Germinal center (tissue), 1 donor: ENCODE results near the gene FAM151B.
"Not testable (repeated sequence)": the region's sequence is repeated elsewhere in the genome, so short reads cannot be mapped to it uniquely, and the experiment has no call there.

Source experiments
- DNase-seq: peaks from one replicate; pipeline ENCODE4 v3.0.0; 2012; ENCODE audit warnings: mixed read lengths, low spot score

The FAM151B gene

DNA sequence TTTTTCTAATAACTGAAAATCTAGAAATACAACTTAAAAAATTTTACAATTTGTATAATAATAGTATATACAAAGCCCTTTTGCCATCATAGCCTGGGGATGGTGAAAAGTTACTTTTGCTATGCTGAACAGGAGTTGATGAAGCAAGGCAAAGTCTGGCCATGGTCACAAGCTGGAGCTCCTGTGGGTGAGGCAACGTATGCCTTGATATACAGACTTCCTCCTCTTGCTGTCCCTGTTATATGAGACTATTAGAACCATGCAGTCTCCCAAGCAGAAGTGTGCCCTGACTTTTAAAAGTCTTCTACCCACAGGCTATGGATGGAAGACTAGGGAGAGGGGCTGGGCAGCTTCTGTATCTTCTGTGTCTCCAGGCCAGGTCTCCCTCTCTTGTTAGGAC lies 15.7 kb downstream of the FAM151B start:
- DNase-seq, result peak; percentile 3

DNA sequence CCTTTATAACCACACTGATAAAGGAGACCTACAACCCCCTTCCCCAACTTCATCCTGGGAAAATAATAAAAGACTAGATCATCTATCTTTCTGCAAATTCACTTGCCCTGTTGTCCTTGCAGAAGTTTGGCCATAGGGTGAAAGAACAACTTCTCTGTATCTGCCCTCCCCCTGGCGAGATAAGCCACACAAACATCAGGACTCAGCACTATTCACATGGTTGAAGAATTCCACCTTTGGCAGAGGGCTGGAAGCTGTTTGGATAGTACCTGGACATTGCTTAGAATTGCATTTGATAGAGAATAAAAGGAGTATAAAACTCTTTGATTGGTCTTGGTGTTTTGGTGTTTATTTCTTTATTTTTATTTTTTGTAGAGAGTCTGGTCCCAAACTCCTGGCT lies 16.9 kb downstream of the FAM151B start:
- DNase-seq, result no peak

DNA sequence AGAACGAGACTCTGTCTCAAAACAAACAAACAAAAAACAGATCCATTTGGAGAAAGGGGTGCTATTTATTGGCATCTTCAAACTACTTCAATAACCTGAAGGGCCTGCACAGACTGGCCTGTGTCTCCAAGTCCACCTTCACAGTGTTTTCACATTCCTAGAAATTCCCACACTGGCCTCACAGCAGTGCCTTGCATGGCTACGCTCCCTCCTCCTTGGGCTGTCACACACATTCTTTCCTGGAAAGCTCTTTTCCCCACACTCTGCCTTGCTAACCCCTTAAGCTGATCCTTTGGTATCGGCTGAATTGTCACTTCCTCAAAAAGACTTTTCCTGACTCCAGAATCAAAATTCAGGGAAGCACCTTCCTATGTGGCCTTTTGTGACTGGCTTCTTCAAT lies 19.8 kb downstream of the FAM151B start:
- DNase-seq, result no peak

DNA sequence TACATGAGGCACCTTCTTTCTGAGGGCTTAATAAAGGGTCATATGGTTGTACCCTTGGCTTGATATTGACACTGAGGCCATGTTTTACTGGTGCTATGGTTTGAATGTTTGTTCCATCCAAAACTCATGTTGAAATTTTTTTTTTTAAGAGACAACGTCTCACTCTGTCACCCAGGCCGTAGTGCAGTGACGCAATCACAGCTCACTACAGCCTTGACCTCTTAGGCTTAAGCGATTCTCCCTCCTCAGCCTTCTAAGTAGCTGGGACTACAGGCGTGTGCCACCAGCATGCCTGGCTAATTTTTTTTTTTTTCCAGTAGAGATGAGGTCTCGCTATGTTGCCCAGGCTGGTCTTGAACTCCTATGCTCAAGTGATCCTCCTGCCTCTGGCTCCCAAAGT lies 20.9 kb downstream of the FAM151B start:
- no peak for DNase-seq

DNA sequence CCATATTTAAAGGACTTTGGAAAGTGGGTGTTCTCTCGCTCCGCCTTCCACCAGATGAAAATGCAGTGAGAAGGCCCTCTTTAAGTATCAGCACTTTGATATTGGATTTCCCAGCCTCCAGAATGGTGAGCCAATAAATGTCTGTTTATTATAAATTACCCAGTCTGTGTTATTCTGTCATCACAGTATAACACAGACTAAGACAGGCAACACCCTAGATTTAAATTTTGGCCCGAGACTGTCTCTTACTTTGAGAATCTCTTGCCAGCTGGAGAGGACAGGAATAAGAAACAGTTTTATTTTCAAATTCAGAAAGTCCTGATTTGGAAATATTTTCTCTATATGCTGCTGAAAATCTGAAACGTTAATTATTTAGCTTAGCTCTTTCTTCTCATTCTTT lies 21.5 kb downstream of the FAM151B start:
- no peak for DNase-seq

DNA sequence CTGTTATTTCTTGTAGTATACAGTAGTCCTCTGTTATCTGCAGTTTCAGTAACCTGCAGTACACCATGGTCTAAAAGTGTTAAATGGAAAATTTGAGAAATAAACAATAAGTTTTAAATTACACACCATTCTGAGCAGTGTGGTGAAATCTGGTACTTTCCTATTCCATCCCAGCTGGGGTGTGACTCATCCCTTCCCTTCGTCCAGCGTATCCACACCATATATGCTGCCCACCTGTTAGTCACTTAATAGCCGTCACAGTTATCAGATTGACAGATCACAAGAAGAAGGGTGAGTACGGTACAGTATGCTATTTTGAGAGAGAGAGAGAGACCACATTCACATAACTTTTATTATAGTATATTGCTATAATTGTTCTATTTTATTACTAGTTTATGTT lies 28.9 kb downstream of the FAM151B start:
- DNase-seq, result no peak

DNA sequence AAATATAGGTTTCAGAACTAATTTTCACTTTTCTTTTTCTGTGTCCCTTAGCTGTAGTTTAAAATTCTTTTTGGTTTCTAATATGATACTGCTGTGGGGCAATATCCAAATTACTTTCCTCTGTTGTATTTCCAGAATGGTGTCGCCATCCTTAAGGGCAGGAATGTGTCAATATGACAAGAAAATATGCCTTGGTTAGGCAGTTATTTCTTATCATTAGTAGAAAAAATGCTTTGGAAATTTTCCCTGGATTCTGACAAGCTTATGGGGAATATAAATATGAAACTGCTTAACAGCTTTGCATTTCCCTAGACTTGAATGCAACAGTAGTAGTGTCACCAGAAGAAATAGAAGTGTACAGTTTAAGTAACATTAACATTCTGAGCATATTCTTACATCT lies 52.8 kb downstream of the FAM151B start:
- DNase-seq, result no peak

DNA sequence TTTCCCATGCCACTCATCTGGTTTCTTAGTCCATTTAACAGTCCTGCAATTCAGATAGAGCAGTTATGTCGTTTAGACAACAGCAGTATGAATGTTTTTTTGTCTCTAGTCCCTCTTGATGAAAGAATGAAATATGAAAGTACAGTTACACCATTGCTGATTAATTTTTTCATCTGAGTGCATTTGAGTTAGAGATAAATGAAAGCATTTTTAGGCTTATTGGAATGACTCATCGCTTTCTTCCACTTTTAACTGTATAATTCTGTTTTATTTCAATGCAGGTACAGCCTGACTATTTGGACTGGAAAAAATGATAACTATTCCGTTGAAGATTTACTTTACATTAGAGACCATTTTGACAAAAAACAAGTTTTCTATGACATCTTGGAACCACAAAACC lies 53.5 kb downstream of the FAM151B start:
- DNase-seq, result no peak

DNA sequence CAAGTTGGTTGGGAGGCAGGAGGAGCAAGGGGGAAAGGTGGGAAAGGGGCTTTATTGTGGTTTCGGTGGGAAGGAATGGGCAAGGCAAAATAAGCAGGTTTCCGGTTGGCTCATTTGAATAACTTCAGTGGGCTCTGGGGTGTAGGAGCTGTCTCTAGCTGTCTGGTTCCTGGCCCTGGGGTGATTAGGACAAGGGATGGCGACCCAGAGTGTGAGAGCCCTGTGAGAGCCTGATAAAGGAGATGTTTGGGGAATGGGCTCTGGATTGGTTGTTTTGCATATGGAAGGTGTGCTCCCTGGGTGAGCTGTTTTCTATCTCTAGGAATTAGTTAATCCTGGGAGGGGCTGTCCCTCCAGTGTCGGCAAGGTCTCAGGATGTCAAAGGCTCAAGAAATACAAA lies 66.7 kb downstream of the FAM151B start:
- DNase-seq, result no peak

DNA sequence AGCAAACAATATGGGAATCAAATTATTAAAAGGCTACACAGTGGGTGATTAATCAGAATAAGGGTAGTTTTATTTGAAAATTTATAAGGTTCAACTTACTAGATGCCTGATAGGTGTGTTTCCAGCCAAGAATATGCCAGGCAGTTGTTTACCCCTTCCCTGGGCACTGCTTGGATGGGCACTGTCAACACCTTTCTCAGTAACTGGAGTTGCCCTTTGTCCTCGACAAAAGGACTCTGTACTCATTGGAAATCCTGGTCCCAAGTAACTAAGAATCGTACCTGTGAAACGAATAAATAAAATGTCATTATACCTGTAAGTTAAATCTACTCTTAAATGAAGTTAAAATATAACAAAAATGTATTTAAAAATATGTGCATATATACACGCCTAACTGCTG lies 67.2 kb downstream of the FAM151B start:
- DNase-seq, result no peak

DNA sequence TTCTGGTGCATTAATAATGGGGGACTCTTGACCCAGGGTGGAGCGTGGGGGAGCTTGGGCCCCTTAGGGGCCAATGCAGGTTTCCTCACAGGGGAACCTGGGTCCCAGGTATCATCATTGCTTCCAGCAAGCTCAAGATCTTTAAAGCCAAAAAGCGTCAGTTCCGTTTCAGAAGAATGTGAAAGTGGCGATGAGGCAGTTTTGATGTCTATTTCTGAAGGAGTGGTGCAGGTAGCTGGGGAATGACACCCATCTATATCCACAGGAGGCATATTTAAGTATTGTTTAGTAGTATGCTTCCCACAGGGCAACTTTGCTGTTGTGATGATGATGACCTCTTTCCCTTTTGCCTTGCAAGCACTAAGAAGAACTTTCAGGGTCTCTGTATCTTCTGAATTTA lies 71.3 kb downstream of the FAM151B start:
- DNase-seq, result no peak

DNA sequence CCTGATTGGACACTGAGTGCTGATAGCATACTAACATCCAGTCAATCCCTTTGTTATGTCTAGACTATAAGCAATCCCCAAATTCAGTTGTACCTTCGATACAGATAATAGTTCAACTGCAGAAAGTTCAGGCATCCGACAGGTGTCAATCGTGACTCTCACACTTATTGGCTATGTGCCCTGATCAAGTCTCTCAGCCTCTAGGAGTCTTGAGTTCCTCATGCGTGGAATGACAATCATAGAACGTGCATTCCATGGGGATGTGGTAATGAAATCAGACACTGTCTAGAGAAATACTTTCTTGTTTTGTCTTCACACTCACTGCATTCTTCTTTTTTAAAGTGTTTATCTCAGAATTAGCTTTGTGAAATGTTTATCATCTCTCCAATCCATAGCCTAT lies 77.4 kb downstream of the FAM151B start:
- DNase-seq, result no peak

DNA sequence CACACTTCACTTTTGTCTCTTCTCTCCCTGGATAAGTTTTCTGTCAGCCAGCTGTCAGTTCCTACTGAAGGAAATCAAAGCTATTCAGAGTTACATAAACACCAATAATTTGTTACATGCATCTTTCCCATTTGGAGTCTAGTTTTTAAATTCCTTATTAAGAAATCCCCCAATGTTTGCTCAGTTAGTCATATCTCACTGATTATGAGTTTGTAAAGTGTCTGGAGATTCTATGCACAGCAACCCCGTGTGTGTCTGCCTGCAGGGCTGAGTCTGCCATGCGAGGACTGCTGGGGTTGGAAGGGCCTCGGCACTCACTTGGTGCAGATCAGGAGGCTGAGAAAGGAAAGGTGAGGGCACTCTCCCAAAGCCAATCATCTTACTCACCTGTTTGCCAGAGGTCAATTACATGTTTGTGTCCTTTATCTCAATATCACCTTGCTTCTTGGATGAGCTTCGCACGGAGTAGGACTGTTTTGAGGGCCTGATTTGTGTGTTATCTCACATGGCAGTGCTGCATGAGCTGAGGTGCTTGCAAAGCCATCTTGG lies 78.9 kb downstream of the FAM151B start:
- DNase-seq, result no peak

DNA sequence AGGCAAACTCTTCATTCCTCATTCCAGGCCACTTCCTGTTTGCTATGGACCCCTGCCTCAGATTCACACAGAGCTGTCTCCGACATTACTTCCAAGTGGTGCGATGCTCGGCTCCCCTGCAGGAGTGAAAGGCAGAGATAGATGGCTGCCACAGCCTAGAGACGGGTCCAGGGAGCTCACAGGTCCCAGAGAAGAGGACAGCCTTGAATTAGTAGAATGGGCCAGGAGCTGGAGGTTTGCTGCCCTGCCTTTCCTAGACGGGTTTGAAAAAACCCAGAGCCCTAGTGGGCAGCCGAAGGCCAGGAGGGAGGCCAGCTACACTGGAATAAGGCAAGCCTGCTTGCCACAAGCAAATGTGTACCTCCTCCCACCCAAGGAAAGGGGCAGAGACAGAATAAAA lies 80.4 kb downstream of the FAM151B start:
- DNase-seq, result no peak

DNA sequence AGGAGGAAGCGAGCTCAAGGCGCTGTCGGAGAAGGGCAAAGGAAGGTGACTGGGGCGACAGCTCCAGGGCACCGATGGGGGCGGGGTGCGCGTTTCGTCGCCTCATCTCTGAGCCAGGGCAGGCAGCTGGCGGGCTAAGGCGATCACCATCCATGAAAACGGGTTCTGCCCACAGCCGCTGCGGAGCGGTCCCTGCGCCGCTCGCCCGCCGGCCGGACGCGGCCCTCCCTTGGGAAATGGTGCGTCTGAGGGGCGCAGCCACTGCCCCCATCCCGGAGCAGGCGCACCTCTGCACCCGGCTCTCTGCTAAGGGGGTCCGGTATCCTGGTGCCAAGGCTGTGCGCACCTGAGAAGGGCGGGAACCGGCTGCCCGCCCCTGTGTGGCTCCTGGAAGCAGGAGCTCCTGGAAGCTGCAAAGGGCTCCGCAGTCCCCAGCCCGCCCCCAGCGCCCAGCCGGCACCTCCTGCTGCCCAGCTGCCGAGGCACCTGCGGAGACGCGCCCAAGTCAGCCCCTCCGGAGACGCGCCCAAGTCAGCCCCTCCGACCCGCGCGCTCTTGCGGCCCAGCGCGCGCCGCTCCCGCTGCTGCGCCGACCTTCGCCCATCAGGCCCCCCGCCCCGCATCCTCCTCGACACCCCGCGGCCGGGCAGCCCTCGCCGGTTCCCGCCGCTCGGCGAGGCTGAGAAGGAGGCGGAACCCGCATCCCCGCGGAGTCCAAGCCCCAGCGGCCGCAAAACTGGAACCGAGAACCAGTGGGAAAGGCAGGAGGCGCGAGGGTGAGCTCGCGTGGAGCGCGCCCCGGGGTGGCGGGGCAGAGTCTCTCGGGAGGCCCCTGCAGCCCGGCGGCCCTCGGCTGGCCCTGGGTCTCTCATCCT lies 81.4 kb downstream of the FAM151B start:
- peak; percentile 21 for DNase-seq

DNA sequence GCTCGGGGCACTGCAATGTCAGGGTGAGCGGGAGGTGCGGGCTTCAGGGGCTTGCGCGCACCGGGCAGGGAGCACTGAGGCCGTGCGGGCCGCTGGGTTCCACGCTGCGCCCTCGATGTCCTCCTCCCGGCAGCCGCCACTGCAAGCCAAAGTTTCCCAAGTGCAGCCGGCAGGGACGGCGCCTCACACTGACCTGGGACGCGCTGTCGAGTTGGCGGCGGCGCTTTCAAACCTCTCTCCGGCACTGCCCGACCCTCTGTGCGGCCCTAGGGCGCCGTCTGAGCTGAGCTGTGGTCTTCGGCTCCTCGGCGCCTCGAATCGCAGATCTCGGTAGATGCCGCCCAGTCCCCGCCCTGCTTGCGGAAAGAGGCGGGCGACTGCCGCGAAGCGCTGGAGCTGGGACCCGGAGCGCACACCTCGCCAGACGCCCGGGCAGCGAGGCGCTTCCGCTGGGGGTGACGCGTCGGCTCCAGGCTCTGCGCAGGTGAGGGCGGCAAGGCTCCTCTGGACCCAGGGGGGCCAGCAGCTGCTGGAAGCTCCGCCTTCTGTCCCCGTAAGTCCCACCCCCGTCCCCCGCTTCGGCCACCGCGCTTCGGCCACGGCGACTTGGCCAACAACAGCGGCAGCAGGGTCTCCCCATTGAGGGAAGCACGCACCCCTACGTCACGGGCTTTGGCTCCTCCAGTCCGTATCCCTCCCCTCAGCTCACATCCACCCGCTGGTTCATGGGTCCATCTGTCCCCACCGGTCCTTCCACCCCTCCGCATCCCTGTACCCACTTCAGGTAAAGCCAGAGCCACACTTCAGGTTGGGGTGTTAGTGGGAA lies 82.3 kb downstream of the FAM151B start, which contains the start of gene ANKRD34B:
ANKRD34B (minus strand) TSS at position 320 of the 826 bp plus-strand sequence. CDS start 10,261 bp downstream, outside the sequence.
- DNase-seq, result peak; percentile 80

DNA sequence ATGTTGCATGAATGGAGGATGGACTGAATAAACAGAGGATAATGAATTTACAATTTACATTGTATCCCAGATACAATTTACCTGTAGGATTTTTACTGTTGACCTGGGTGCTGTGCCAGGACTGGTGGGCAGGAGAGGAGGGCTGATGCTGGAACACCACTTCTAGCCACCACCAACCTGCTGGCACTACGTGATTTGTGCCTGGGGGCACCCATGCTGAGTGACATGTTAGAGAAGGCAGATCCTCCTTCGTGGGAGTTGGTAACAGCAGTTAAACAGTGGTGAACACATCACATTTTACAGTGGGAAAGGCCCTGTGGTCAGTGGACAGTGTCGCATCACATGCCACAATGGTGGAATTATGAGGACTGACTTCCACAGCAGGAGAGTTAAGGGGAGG lies 85.2 kb downstream of the FAM151B start:
- no peak for DNase-seq

DNA sequence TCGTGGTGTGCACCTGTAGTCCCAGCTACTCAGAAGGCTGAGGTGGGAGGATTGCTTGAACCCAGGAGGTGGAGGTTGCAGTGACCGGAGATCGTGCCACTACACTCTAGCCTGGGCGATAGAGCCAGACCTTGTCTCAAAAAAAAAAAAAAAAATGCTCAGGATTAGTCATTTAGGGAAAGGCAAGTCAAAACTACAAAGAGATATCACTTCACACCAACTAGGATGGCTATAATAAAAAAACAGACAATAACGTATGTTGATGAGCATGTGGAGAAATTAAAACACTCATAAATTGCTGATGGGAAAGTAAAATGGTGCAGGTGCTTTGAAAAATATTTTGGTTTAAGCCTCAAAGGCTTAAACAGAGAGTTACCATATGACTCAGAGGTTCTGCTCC lies 88.5 kb downstream of the FAM151B start:
- no peak for DNase-seq

DNA sequence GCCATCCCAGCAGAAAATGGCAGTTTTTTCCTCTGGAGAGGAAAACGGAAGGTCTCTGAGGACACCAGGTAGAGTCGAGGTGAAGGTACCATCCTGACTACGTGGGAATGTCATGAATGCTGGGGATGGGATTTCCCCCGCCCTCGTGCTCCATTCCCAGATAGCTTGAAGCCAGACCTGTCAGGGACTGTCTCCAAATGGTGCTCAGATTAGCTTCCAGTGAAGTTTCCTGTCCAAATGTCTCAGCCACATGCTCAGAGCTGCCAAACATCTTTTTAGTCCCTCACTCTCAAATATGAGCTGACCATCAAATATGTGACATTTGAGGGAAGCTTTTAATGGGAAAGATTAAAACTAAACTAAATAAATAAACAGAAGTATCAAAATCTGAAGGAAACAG lies 89.8 kb downstream of the FAM151B start:
- DNase-seq, result no peak

DNA sequence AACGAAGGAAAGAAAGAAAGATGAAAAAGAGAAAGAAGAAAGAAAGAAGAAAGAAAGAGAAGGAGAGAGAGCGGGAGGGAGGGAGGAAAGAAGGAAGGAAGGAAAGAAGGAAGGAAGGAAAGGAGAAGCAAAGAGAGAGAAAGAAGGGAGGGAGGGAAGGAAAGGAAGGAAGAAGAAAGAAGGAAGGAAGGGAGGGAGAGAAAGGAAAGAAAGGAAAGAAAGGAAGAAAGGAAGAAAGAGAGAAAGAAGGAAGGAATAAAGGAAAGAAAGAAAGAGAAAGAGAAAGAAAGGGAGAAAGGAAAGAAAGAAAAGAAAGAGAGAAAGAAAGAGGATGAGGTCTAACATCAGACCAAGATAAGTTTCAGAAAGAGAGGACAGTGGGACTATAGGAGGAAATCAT lies 91.2 kb downstream of the FAM151B start:
- no peak for DNase-seq

DNA sequence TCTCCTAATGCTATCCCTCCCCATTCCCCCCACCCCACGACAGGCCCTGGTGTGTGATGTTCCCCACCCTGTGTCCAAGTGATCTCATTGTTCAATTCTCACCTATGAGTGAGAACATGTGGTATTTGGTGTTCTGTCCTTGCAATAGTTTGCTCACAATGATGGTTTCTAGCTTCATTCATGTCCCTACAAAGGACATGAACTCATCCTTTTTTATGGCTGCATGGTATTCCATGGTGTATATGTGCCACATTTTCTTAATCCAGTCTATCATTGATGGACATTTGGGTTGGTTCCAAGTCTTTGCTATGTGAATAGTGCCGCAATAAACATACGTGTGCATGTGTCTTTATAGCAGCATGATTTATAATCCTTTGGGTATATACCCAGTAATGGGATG lies 92.4 kb downstream of the FAM151B start:
- not testable (repeated sequence) for DNase-seq

DNA sequence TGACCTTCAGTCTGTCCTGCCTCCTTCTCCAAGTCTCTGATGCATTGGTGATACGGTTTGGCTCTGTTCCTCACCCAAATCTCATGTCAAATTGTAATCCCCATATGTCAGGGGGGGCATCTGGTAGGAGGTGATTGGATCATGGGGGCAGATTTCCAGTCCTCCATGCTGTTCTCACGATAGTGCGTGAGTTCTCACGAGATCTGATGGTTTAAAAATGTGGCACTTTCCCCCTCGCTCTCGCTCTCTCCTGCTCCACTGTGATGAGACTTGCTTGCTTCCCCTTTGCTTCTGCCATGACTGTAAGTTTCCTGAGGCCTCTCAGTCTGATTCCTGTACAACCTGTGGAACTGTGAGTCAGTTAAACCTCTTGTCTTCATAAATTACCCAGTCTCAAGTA lies 96.9 kb downstream of the FAM151B start:
- no peak for DNase-seq
